CD8-positive, alpha-beta memory T cell (primary cell): ENCODE data around the gene RBM17. TPM values are rescaled to one million over a fixed set of nuclear protein-coding genes. Genes with fewer than 3 reads are reported as not detected.
"Not testable (repeated sequence)": the region's sequence is repeated elsewhere in the genome, so short reads cannot be mapped to it uniquely, and the experiment has no call there.

Experiments used
- CTCF ChIA-PET: fragments of 350-600 bp; sonication (Branson Sonifier 250); formaldehyde crosslinking; loops from one replicate; lab custom pipeline; 2021; ENCODE audit warnings: antibody characterized with exemption; lab: Charles Lee
- POLR2A ChIA-PET: fragments of 350-600 bp; sonication (Branson Sonifier 250); formaldehyde crosslinking; loops from one replicate; lab custom pipeline; 2021; ENCODE audit warnings: antibody characterized with exemption; lab: Charles Lee
- DNase-seq, 5 donors: peaks; one replicate each; pipeline versions ENCODE4 v3.0.0 to v3.0.0-alpha.2; 2020 to 2022; ENCODE audit warnings: mixed read lengths in 1 of 5
- H3K27ac ChIP-seq: one replicate; pipeline ENCODE4 v1.7.0; 2013; ENCODE audit warnings: low read depth, mild to moderate bottlenecking, low read length, moderate library complexity
- H3K27me3 ChIP-seq: 2 replicates; pipeline ENCODE4 v1.7.0; 2013; ENCODE audit warnings: low read length, mild to moderate bottlenecking; ENCODE audit not compliant: insufficient read depth, poor library complexity, severe bottlenecking
- H3K36me3 ChIP-seq: 2 replicates; pipeline ENCODE4 v1.7.0; 2013; ENCODE audit warnings: mild to moderate bottlenecking, low read length, moderate library complexity; ENCODE audit not compliant: insufficient read depth
- H3K4me1 ChIP-seq: 2 replicates; pipeline ENCODE4 v1.7.0; 2013; ENCODE audit warnings: mild to moderate bottlenecking, low read length, moderate library complexity; ENCODE audit not compliant: insufficient read depth
- H3K4me3 ChIP-seq: 2 replicates; pipeline ENCODE4 v1.7.0; 2013; ENCODE audit warnings: mild to moderate bottlenecking, low read length
- H3K9me3 ChIP-seq: 2 replicates; pipeline ENCODE4 v1.7.0; 2013; ENCODE audit warnings: mild to moderate bottlenecking, low read length
- H3K27ac Mint-ChIP-seq, 8 donors: one replicate each; pipeline ENCODE4 v1.8.0; 2020 to 2021; ENCODE audit warnings: mixed read lengths in 8 of 8, mild to moderate bottlenecking in 6 of 8, inconsistent platforms in 3 of 8, moderate library complexity in 3 of 8
- H3K27me3 Mint-ChIP-seq, 2 donors: one replicate each; pipeline ENCODE4 v1.8.0; 2020 to 2021; ENCODE audit warnings: mixed read lengths in 2 of 2, mild to moderate bottlenecking in 1 of 2, moderate library complexity in 1 of 2
- H3K36me3 Mint-ChIP-seq, 3 donors: one replicate each; pipeline ENCODE4 v1.8.0; 2020 to 2021; ENCODE audit warnings: mixed read lengths in 3 of 3, inconsistent platforms in 1 of 3, mild to moderate bottlenecking in 1 of 3
- H3K4me1 Mint-ChIP-seq, 3 donors: one replicate each; pipeline ENCODE4 v1.8.0; 2020 to 2021; ENCODE audit warnings: mixed read lengths in 3 of 3, inconsistent platforms in 1 of 3, mild to moderate bottlenecking in 1 of 3
- H3K4me3 Mint-ChIP-seq, 7 donors: one replicate each; pipeline ENCODE4 v1.8.0; 2020 to 2021; ENCODE audit warnings: mixed read lengths in 7 of 7, mild to moderate bottlenecking in 6 of 7, moderate library complexity in 4 of 7, inconsistent platforms in 2 of 7
- H3K9me3 Mint-ChIP-seq, 5 donors: one replicate each; pipeline ENCODE4 v1.8.0; 2020 to 2022; ENCODE audit warnings: mixed read lengths in 5 of 5, mild to moderate bottlenecking in 3 of 5, moderate library complexity in 2 of 5, inconsistent platforms in 1 of 5
- polyA plus RNA-seq: library from polyadenylated mRNA; unstranded; fragments of 300-500 nt; fragmentation: Illumina TruSeq; gene quantifications from one replicate; pipeline ENCODE4 v1.2.3, GENCODE V29; 2021
- total RNA-seq, 2 experiments: library from RNA; stranded (reverse); gene quantifications; one replicate each; pipeline ENCODE4 v1.2.3, GENCODE V29; 2021

The RBM17 gene, protein sequence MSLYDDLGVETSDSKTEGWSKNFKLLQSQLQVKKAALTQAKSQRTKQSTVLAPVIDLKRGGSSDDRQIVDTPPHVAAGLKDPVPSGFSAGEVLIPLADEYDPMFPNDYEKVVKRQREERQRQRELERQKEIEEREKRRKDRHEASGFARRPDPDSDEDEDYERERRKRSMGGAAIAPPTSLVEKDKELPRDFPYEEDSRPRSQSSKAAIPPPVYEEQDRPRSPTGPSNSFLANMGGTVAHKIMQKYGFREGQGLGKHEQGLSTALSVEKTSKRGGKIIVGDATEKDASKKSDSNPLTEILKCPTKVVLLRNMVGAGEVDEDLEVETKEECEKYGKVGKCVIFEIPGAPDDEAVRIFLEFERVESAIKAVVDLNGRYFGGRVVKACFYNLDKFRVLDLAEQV
- total RNA-seq (100 to 1,000 TPM; 269 to 282 TPM), polyA plus RNA-seq (91.8 TPM)

DNA sequence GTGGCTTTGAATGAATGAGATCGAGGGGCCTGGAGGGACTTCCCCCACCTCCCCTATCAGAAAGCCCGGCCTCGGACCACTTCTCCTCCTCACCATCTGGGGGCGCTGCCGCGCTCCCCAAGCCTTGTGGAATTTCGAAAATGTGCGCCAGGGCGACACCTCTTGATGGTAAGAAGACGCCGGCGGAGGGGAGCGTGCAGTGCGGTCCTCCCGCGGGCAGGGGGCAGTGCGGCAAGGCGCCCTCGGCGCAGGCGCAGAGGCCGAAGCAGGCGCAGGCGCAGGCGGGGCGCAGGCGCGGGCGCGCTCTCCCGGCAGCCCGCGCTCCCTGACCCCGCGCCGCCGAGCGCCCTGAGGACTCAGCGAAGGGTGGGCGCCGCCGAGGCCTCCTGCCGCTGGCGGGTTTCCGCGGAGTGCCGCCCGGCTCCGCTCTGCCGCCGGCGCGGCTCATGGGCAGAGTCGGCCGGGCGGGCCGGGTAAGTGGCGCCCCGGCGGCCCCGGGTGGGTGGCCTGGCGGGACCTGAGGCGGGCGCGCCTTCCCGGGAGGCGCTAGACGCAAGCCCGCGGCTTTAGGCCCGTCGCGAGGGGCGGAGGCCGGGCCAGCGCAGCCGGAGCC is at the start of gene RBM17:
RBM17 (plus strand) TSS at position 314 of the 613 bp plus-strand sequence. CDS start 8,032 bp downstream, outside the sequence.
- H3K4me1 ChIP-seq, result peaks cover 50% of the 10 kb centered on the region
- DNase-seq, result peak; percentile 93 to 99 (median 98)
- H3K4me3 Mint-ChIP-seq, result peak within 1 kb of the TSS; percentile 85 to 96 (median 92)
- H3K36me3 ChIP-seq, result no peaks in the 10 kb centered on the region
- H3K27ac Mint-ChIP-seq, result peak within 1 kb of the TSS; percentile 67 to 94 (median 88)
- H3K4me1 Mint-ChIP-seq, result peaks cover 51 to 63% (median 58%) of the 10 kb centered on the region in 3 donors
- no peaks in the 10 kb centered on the region for H3K9me3 Mint-ChIP-seq
- H3K27me3 Mint-ChIP-seq, result peaks cover 0 to 3% of the 10 kb centered on the region in 2 donors
- H3K27ac ChIP-seq, result peak within 1 kb of the TSS; percentile 79
- CTCF ChIA-PET, result interaction anchor here (0.9 to 3.4 kb wide), 9 partner anchors 12 to 321 kb away, joined by 3 to 57 read pairs (median 5); no protein-coding TSS in a partner anchor
- peaks cover 0 to 11% (median 0%) of the 10 kb centered on the region in 3 donors for H3K36me3 Mint-ChIP-seq
- POLR2A ChIA-PET, result interaction anchor here (1.3 kb wide), 1 partner anchor 37 kb away, joined by 6 read pairs; no protein-coding TSS in a partner anchor
- H3K4me3 ChIP-seq, result peak within 1 kb of the TSS; percentile 91
- no peaks in the 10 kb centered on the region for H3K27me3 ChIP-seq
- H3K9me3 ChIP-seq, result no peaks in the 10 kb centered on the region

DNA sequence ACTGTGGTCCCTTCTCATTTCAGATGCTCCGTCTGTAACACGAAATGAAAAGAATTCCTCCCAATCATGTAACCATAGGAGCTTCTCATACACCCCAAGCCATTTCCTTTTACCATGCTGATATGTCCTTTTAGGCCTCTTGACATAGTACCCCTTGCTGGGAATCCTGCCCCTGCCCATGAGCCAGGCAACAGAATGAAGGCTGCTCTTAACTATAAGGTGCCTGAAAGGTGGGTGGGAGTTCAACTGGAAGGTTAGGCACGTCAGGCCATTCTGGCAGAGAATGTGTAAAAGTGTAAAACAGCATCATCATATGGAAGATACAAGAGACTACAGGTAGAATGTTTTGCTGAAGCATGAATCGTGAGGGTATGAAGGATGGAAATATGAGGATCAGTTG is 49.1 kb upstream of the RBM17 start:
- Histone ChIP-seq H3K36me3 (no peaks in the 10 kb centered on the region), H3K4me3 (no peak overlapping the region), H3K27ac (no peak overlapping the region), H3K9me3 (no peaks in the 10 kb centered on the region), H3K4me1 (peaks cover 54% of the 10 kb centered on the region), H3K27me3 (no peaks in the 10 kb centered on the region)
- CTCF ChIA-PET, result interaction anchor here (1.4 to 7.0 kb wide), 2 partner anchors 12 to 47 kb away, joined by 6 to 37 read pairs; no protein-coding TSS in a partner anchor
- Mint-ChIP-seq H3K9me3 (no peaks in the 10 kb centered on the region), H3K4me1 (peaks cover 45 to 61% (median 55%) of the 10 kb centered on the region in 3 donors), H3K4me3 (peak overlapping the region in 1 of 7 donors; percentile 16), H3K27me3 (peaks cover 0 to 4% of the 10 kb centered on the region in 2 donors), H3K36me3 (no peaks in the 10 kb centered on the region), H3K27ac (peak overlapping the region in 3 of 8 donors; percentile 10 to 81 (median 46))
- POLR2A ChIA-PET, result interaction anchor here (2.5 kb wide), 1 partner anchor 25 kb away, joined by 8 read pairs; no protein-coding TSS in a partner anchor
- no peak for DNase-seq

DNA sequence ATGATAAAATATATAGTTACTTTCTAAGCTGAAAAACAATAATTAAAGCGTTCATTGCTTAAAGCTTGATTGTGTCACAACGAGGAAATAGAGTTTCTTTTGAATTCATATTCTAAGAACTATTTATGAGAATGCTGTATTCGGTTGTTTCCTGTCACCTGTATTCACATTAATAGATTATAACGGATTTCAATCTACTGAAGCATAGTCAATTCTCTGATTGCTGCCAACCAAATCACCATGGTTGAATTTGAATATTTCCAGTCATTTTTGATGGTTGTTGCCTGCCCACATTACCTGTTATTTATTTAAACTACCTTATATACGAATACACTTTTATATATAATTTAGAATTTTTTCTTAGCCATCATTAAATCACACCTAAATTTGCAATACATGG is 48.6 kb upstream of the RBM17 start:
- no peaks in the 10 kb centered on the region for H3K9me3 ChIP-seq
- H3K4me1 ChIP-seq, result peaks cover 59% of the 10 kb centered on the region
- DNase-seq, result no peak
- no peaks in the 10 kb centered on the region for H3K9me3 Mint-ChIP-seq
- H3K4me3 ChIP-seq, result no peak overlapping the region
- peaks cover 0 to 4% of the 10 kb centered on the region in 2 donors for H3K27me3 Mint-ChIP-seq
- no peak overlapping the region for H3K27ac ChIP-seq
- no peak overlapping the region for H3K4me3 Mint-ChIP-seq
- no peaks in the 10 kb centered on the region for H3K36me3 ChIP-seq
- CTCF ChIA-PET, result interaction anchor here (1.4 kb wide), 1 partner anchor 46 kb away, joined by 6 read pairs; no protein-coding TSS in a partner anchor
- POLR2A ChIA-PET, result no interaction called here
- no peaks in the 10 kb centered on the region for H3K27me3 ChIP-seq
- H3K36me3 Mint-ChIP-seq, result no peaks in the 10 kb centered on the region
- no peak overlapping the region for H3K27ac Mint-ChIP-seq
- peaks cover 49 to 66% (median 60%) of the 10 kb centered on the region in 3 donors for H3K4me1 Mint-ChIP-seq

DNA sequence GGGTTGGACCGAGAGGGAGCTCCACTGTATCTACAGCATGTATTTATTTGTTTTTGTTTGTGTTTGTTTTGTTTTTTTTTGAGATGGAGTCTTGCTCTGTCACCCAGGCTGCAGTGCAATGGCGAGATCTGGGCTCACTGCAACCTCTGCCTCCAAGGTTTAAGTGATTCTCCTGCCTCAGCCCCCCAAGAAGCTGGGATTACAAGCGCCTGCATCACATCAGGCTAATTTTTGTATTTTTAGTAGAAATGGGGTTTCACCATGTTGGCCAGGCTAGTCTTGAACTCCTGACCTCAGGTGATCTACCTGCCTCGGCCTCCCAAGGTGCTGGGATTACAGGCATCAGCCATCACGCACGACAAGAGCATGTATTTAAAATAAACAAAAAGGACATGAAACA is 45.5 kb upstream of the RBM17 start:
- H3K36me3 Mint-ChIP-seq, DNase-seq, H3K27ac Mint-ChIP-seq, H3K4me3 Mint-ChIP-seq, H3K9me3 ChIP-seq, H3K4me3 ChIP-seq, H3K36me3 ChIP-seq, H3K27ac ChIP-seq, H3K9me3 Mint-ChIP-seq, H3K27me3 ChIP-seq, H3K27me3 Mint-ChIP-seq: not testable (repeated sequence)
- ChIA-PET POLR2A (interaction anchor here (0.6 kb wide), 1 partner anchor 61 kb away, joined by 8 read pairs; no protein-coding TSS in a partner anchor), CTCF (interaction anchor here (1.0 to 1.1 kb wide), 2 partner anchors 29 to 43 kb away, joined by 3 to 4 read pairs; no protein-coding TSS in a partner anchor)
- peaks cover 58% of the 10 kb centered on the region for H3K4me1 ChIP-seq
- H3K4me1 Mint-ChIP-seq, result peaks cover 48 to 66% (median 55%) of the 10 kb centered on the region in 3 donors

DNA sequence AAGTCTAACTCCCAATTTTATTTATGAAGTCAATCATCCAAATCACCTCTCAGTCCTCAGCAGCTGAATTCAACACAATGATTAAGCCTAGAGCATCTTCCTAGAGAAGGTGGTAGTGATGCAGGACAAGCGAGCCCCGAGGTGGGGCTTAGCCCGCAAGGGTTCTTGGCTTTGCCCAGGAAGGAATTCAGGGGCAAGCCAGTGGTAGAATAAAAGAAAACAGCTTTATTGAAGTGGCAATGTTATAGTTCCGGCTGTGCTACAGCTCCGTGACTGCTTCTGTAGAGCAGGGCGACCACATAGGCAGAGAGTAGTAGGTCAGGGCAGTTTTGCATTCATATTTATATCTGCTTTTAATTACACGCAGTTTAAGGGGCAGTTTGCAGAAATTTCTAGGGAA is 44.8 kb upstream of the RBM17 start:
- Histone ChIP-seq H3K4me3 (no peak overlapping the region), H3K27me3 (no peaks in the 10 kb centered on the region), H3K9me3 (no peaks in the 10 kb centered on the region), H3K27ac (no peak overlapping the region), H3K36me3 (no peaks in the 10 kb centered on the region), H3K4me1 (peaks cover 60% of the 10 kb centered on the region)
- DNase-seq, result peak in 1 of 5 donors; percentile 30
- ChIA-PET CTCF (interaction anchor here (1.0 to 1.7 kb wide), 2 partner anchors 30 to 42 kb away, joined by 3 to 5 read pairs; no protein-coding TSS in a partner anchor), POLR2A (interaction anchor here (0.5 kb wide), 1 partner anchor 254 kb away, joined by 5 read pairs; no protein-coding TSS in a partner anchor)
- H3K27me3 Mint-ChIP-seq, result peaks cover 0 to 4% of the 10 kb centered on the region in 2 donors
- peak overlapping the region in 5 of 7 donors; percentile 11 to 80 (median 43) for H3K4me3 Mint-ChIP-seq
- H3K4me1 Mint-ChIP-seq, result peaks cover 47 to 66% (median 53%) of the 10 kb centered on the region in 3 donors
- no peaks in the 10 kb centered on the region for H3K9me3 Mint-ChIP-seq
- no peaks in the 10 kb centered on the region for H3K36me3 Mint-ChIP-seq
- H3K27ac Mint-ChIP-seq, result peak overlapping the region in 4 of 8 donors; percentile 15 to 82 (median 72)

DNA sequence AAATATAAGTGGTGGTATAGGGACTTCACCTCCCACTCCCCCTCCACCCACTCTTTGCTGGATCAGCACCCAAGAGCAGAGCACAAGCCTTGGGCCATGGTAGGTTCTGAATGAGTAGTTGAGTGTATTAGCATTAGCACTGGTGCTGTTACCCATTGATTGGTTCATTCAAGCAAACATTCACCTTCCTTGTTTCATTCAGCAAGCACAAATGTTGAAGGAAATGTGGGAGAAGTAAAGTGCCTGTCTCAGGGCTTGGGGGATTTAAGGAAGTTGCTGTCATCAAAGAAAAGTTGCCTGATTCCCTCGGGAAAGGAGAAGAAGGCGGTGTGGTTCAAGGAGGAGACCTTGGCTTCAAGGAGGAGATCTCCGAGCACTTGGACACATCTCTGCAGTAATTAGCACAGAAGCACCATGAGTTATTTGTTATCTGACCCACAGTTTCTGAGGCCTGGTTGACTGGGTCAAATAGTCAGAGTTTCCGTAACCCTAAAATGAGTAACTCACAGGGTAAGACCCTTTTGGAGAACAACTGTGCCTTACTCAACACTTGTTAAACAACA is 44.0 kb upstream of the RBM17 start:
- Mint-ChIP-seq H3K27ac (peak overlapping the region in 6 of 8 donors; percentile 28 to 74 (median 62)), H3K4me1 (peaks cover 46 to 66% (median 53%) of the 10 kb centered on the region in 3 donors), H3K27me3 (peaks cover 0 to 4% of the 10 kb centered on the region in 2 donors), H3K9me3 (no peaks in the 10 kb centered on the region), H3K4me3 (peak overlapping the region in 6 of 7 donors; percentile 41 to 63 (median 56)), H3K36me3 (no peaks in the 10 kb centered on the region)
- DNase-seq, result no peak
- Histone ChIP-seq H3K4me1 (peaks cover 61% of the 10 kb centered on the region), H3K36me3 (no peaks in the 10 kb centered on the region), H3K4me3 (peak overlapping the region; percentile 20), H3K27me3 (no peaks in the 10 kb centered on the region), H3K27ac (no peak overlapping the region), H3K9me3 (no peaks in the 10 kb centered on the region)
- ChIA-PET CTCF (interaction anchor here (1.0 to 1.7 kb wide), 3 partner anchors 28 to 39 kb away, joined by 3 to 5 read pairs (median 3); no protein-coding TSS in a partner anchor), POLR2A (interaction anchor here (0.5 kb wide), 1 partner anchor 254 kb away, joined by 5 read pairs; no protein-coding TSS in a partner anchor)

DNA sequence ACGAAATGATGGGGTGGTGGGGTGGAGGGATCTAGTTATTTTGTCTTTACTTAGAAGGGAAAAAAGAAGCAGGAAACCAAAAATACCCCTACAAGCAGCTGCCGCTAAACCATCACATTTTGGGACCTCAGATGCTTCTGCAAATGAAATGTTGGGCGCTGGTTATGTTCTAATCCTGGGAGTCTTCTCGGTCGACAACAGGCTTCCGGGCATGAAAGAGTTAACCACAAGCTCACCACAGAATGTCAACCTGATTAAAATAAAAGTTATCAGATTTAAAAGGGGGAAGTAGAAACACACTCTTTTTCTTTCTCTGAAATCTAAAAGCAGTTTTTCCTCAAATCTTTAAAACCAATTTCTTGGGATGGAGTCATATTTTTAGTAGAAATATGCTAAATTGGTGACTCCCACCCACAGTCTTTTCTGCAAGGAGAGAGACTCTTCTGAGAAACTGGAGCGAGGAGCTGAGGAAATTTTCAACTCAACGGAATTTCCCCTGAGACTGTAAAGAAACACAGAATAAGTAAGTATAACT is 43.5 kb upstream of the RBM17 start:
- peaks cover 0 to 4% of the 10 kb centered on the region in 2 donors for H3K27me3 Mint-ChIP-seq
- H3K36me3 Mint-ChIP-seq, result no peaks in the 10 kb centered on the region
- Histone ChIP-seq H3K9me3 (no peaks in the 10 kb centered on the region), H3K4me3 (peak overlapping the region; percentile 20), H3K36me3 (no peaks in the 10 kb centered on the region), H3K4me1 (peaks cover 63% of the 10 kb centered on the region), H3K27ac (no peak overlapping the region), H3K27me3 (no peaks in the 10 kb centered on the region)
- peak overlapping the region in 5 of 8 donors; percentile 28 to 74 (median 68) for H3K27ac Mint-ChIP-seq
- H3K9me3 Mint-ChIP-seq, result no peaks in the 10 kb centered on the region
- POLR2A ChIA-PET, result no interaction called here
- H3K4me1 Mint-ChIP-seq, result peaks cover 51 to 70% (median 54%) of the 10 kb centered on the region in 3 donors
- peak overlapping the region in 6 of 7 donors; percentile 9 to 63 (median 54) for H3K4me3 Mint-ChIP-seq
- CTCF ChIA-PET, result interaction anchor here (1.0 to 1.7 kb wide), 3 partner anchors 28 to 39 kb away, joined by 3 to 5 read pairs (median 3); no protein-coding TSS in a partner anchor
- DNase-seq, result no peak
